NCI-H2196 treated with DMSO at 0.1 percent for 48 hours (cell line): ENCODE measurements around the gene PLA2G4A.
"Not testable (repeated sequence)": the region's sequence is repeated elsewhere in the genome, so short reads cannot be mapped to it uniquely, and the experiment has no call there.

Experiments
- DNase-seq: peaks from one replicate; lab custom pipeline; 2025; ENCODE audit not compliant: unreplicated experiment; lab: John Stamatoyannopoulos, UW

The PLA2G4A gene

GRCh38 chr1:186917106-186917786 lies 88.5 kb downstream of the PLA2G4A start:
- DNase-seq, result not testable (repeated sequence)

GRCh38 chr1:186921386-186921785 lies 92.6 kb downstream of the PLA2G4A start:
- DNase-seq, result not testable (repeated sequence)

- DNase-seq, result not testable (repeated sequence)
Observed at GRCh38 chr1:186922814-186923213, 94.1 kb downstream of the PLA2G4A start.

- no peak for DNase-seq
Observed at GRCh38 chr1:186923486-186923885, 94.7 kb downstream of the PLA2G4A start.

GRCh38 chr1:186925881-186926669 lies 97.3 kb downstream of the PLA2G4A start:
- no peak for DNase-seq

- DNase-seq, result no peak
Observed at GRCh38 chr1:186927884-186928283, 99.1 kb downstream of the PLA2G4A start.

- no peak for DNase-seq
Observed at GRCh38 chr1:186930238-186930637, 101.5 kb downstream of the PLA2G4A start.

GRCh38 chr1:186937016-186937670 lies 108.4 kb downstream of the PLA2G4A start:
- DNase-seq, result no peak

- DNase-seq, result no peak
Observed at GRCh38 chr1:186943891-186944686, 115.3 kb downstream of the PLA2G4A start.

- no peak for DNase-seq
Observed at GRCh38 chr1:186945146-186945545, 116.4 kb downstream of the PLA2G4A start.

- DNase-seq, result no peak
Observed at GRCh38 chr1:186948535-186948934, 119.8 kb downstream of the PLA2G4A start.

GRCh38 chr1:186949173-186949572 lies 120.4 kb downstream of the PLA2G4A start:
- no peak for DNase-seq

GRCh38 chr1:186950547-186950946 lies 121.8 kb downstream of the PLA2G4A start:
- no peak for DNase-seq

GRCh38 chr1:186953876-186954275 lies 125.1 kb downstream of the PLA2G4A start:
- DNase-seq, result no peak

GRCh38 chr1:186957314-186957713 lies 128.6 kb downstream of the PLA2G4A start:
- no peak for DNase-seq

GRCh38 chr1:186958520-186958919 lies 129.8 kb downstream of the PLA2G4A start:
- no peak for DNase-seq

- no peak for DNase-seq
Observed at GRCh38 chr1:186960861-186961260, 132.1 kb downstream of the PLA2G4A start.

- no peak for DNase-seq
Observed at GRCh38 chr1:186965847-186966246, 137.1 kb downstream of the PLA2G4A start.

- no peak for DNase-seq
Observed at GRCh38 chr1:186966456-186966855, 137.7 kb downstream of the PLA2G4A start.

- no peak for DNase-seq
Observed at GRCh38 chr1:186967656-186968394, 139.1 kb downstream of the PLA2G4A start.
